PC-9 (cell line): ENCODE results near the gene C2CD3. TPM values are rescaled to one million over a fixed set of nuclear protein-coding genes. Genes with fewer than 3 reads are reported as not detected.

ENCODE experiments used
- BruUV-seq: library from RNA; stranded (reverse); fragments of 400-500 nt; replicated peaks from 2 replicates; lab custom pipeline; 2021; lab: Mats Ljungman, UMichigan
- CTCF ChIA-PET: fragments of 300-600 bp; sonication (Branson Sonifier 250); formaldehyde crosslinking; loops from one replicate; lab custom pipeline; 2022; ENCODE audit warnings: antibody characterized with exemption; lab: Charles Lee
- POLR2A ChIA-PET: fragments of 300-600 bp; sonication (Branson Sonifier 250); formaldehyde crosslinking; loops from one replicate; lab custom pipeline; 2022; ENCODE audit warnings: antibody characterized with exemption; ENCODE audit not compliant: unreplicated experiment; lab: Charles Lee
- DNase-seq, 2 experiments: peaks; one replicate each; pipeline versions ENCODE4 v3.0.0 to v3.0.0-alpha.2; 2015 to 2022; ENCODE audit warnings: mixed read lengths in 1 of 2
- H2AFZ ChIP-seq: fragments of 200-600 bp; sonication (generic); 2 replicates; pipeline ENCODE4 v1.8.1; 2017; ENCODE audit warnings: antibody characterized with exemption
- H3F3A ChIP-seq: fragments of 200-600 bp; sonication (generic); 2 replicates; pipeline ENCODE4 v1.8.1; 2017; ENCODE audit warnings: antibody characterized with exemption, mild to moderate bottlenecking, low read depth; ENCODE audit not compliant: insufficient read depth
- H3K27ac ChIP-seq: fragments of 200-600 bp; sonication (generic); 2 replicates; pipeline ENCODE4 v1.6.1; 2016; ENCODE audit warnings: mixed run types
- H3K27me3 ChIP-seq: fragments of 200-600 bp; sonication (generic); 2 replicates; pipeline ENCODE4 v1.6.1; 2016; ENCODE audit warnings: low read depth, mixed run types; ENCODE audit not compliant: insufficient read depth
- H3K36me3 ChIP-seq: fragments of 200-600 bp; sonication (generic); 2 replicates; pipeline ENCODE4 v1.6.1; 2016; ENCODE audit warnings: low read depth, mixed run types
- H3K4me1 ChIP-seq: fragments of 200-600 bp; sonication (generic); replicated peaks from 2 replicates; pipeline ENCODE4 v1.6.1; 2016; ENCODE audit warnings: mixed run types; ENCODE audit not compliant: insufficient read depth
- H3K4me2 ChIP-seq: fragments of 200-600 bp; sonication (generic); 2 replicates; pipeline ENCODE4 v1.6.1; 2017; ENCODE audit warnings: mixed run types
- H3K4me3 ChIP-seq: fragments of 200-600 bp; sonication (generic); 2 replicates; pipeline ENCODE4 v1.6.1; 2016; ENCODE audit warnings: mixed run types
- H3K79me2 ChIP-seq: fragments of 200-600 bp; sonication (generic); 2 replicates; pipeline ENCODE4 v1.6.1; 2017; ENCODE audit warnings: low read depth, mixed run types
- H3K9me2 ChIP-seq: fragments of 200-600 bp; sonication (generic); 2 replicates; pipeline ENCODE4 v1.8.1; 2017; ENCODE audit warnings: mild to moderate bottlenecking; ENCODE audit not compliant: insufficient read depth
- H3K9me3 ChIP-seq: fragments of 200-600 bp; sonication (generic); 2 replicates; pipeline ENCODE4 v1.8.1; 2016; ENCODE audit warnings: low read depth; ENCODE audit not compliant: insufficient read depth
- H4K20me1 ChIP-seq: fragments of 200-600 bp; sonication (generic); 2 replicates; pipeline ENCODE4 v1.8.1; 2017; ENCODE audit not compliant: insufficient read depth
- CTCF ChIP-seq: fragments of 200-600 bp; sonication (generic); conservative IDR thresholded peaks from 2 replicates; pipeline ENCODE4 v1.6.1; 2017; ENCODE audit warnings: mixed run types, antibody characterized with exemption, mild to moderate bottlenecking, moderate library complexity
- EZH2 ChIP-seq: fragments of 200-600 bp; sonication (generic); IDR thresholded peaks from 2 replicates; pipeline ENCODE4 v1.8.0; 2017; ENCODE audit warnings: antibody characterized with exemption, low read depth
- intact Hi-C: fragments of 100-400 bp; cut with micrococcal nuclease; formaldehyde crosslinking; loops from one replicate; pipeline ENCODE4 v1.10.0; 2022; ENCODE audit not compliant: unreplicated experiment
- total RNA-seq: library from RNA; stranded (reverse); gene quantifications from 2 replicates; pipeline ENCODE4 v1.2.3, GENCODE V29; 2021

Gene C2CD3
- total RNA-seq, 1 experiment from 2014 or later = 50.0 TPM

- Histone ChIP-seq H2AFZ (no peak overlapping the region), H3K4me2 (no peak overlapping the region), H3K79me2 (0 out of 2 replicates have a peak, but pooled peaks cover 5% of the 10 kb centered on the region), H3K4me1 (peaks cover 32% of the 10 kb centered on the region), H3K4me3 (no peak overlapping the region), H3K36me3 (peaks cover 31% of the 10 kb centered on the region), H3K9me3 (no peaks in the 10 kb centered on the region), H3K27ac (no peak overlapping the region), H3K9me2 (no peaks in the 10 kb centered on the region), H3F3A (peaks cover 20% of the 10 kb centered on the region), H3K27me3 (no peaks in the 10 kb centered on the region), H4K20me1 (no peaks in the 10 kb centered on the region)
- ChIA-PET CTCF (no interaction called here), POLR2A (interaction anchor here (0.5 to 1.3 kb wide), 2 partner anchors 25 to 36 kb away, joined by 3 to 8 read pairs; partner anchors contain the start of genes C2CD3 and PPME1)
- intact Hi-C loops = no loop called here
- BruUV-seq = no TSS peak
- peak in 1 of 2 experiments; percentile 60 for DNase-seq
- TF ChIP-seq EZH2 = no peak
- TF ChIP-seq CTCF = no peak
Measured at GRCh38 chr11:74135127-74135840, 35.5 kb downstream of the C2CD3 start.

DNA sequence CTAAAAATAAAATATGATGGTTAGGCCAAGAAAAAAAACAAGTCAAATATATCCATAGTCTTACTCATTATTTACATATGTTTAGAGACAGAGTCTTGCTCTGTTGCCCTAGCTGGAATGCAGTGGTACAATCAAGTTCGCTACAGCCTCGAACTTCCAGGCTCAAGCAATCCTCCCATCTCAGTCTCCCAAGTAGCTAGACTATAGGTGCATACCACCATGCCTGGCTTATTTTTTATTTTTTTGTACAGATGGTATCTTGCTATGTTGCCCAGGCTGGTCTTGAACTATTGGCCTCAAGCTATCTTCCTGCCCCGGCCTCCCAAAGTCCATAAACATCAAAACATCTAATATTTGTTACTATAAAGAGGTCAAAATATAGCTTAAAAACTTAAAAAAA lies 36.1 kb downstream of the C2CD3 start:
- Histone ChIP-seq H3F3A (peaks cover 20% of the 10 kb centered on the region), H4K20me1 (no peaks in the 10 kb centered on the region), H3K79me2 (0 out of 2 replicates have a peak, but pooled peaks cover 3% of the 10 kb centered on the region), H3K4me3 (no peak overlapping the region), H3K27me3 (no peaks in the 10 kb centered on the region), H3K9me2 (no peaks in the 10 kb centered on the region), H3K4me2 (no peak overlapping the region), H3K4me1 (peaks cover 25% of the 10 kb centered on the region), H3K27ac (no peak overlapping the region), H2AFZ (no peak overlapping the region), H3K9me3 (no peaks in the 10 kb centered on the region), H3K36me3 (peaks cover 32% of the 10 kb centered on the region)
- ChIA-PET POLR2A (interaction anchor here (0.6 kb wide), 1 partner anchor 347 kb away, joined by 3 read pairs; the partner anchor contains the start of gene MRPL48), CTCF (no interaction called here)
- no TSS peak for BruUV-seq
- DNase-seq = no peak
- TF ChIP-seq EZH2 (no peak), CTCF (no peak)
- intact Hi-C loops = no loop called here

DNA sequence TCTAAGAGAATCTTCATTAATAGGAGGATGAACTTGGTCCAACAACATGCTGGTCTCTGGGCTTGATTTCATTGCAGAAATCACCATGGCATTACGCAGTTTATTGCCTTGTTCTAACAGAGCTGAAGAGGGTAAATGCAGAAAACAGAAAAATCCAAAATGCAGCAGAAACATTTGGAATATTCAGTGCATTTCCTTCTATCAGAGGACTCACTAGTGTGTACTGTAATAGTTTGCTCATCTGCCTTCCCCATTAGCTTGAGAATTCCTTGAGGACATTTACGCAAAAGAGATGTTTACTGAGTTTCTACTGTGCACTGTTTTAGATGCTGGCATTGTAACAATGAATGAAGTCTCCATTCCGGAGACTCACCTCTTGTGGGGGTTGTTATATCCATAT lies 37.4 kb downstream of the C2CD3 start:
- Histone ChIP-seq H4K20me1 (no peaks in the 10 kb centered on the region), H3K9me3 (no peaks in the 10 kb centered on the region), H3K36me3 (peaks cover 32% of the 10 kb centered on the region), H3K4me1 (peaks cover 14% of the 10 kb centered on the region), H3K27me3 (no peaks in the 10 kb centered on the region), H3K27ac (no peak overlapping the region), H3K4me3 (no peak overlapping the region), H3K79me2 (0 out of 2 replicates have a peak, but pooled peaks cover 3% of the 10 kb centered on the region), H3F3A (peaks cover 10% of the 10 kb centered on the region), H2AFZ (no peak overlapping the region), H3K9me2 (no peaks in the 10 kb centered on the region), H3K4me2 (no peak overlapping the region)
- BruUV-seq = no TSS peak
- CTCF ChIA-PET = no interaction called here
- TF ChIP-seq CTCF (no peak), EZH2 (no peak)
- POLR2A ChIA-PET = no interaction called here
- intact Hi-C loops = no loop called here
- DNase-seq = no peak
